G401.6 (cell line): ENCODE results near the gene IL31RA.

Experiments used
- FAIRE-seq: peaks from 2 replicates; lab custom pipeline; 2012; peaks lifted over from hg19 to GRCh38; lab: Jason Lieb, UNC

Gene IL31RA

GRCh38 chr5:55903121-55903701, 52.1 kb downstream of the IL31RA start:
- FAIRE-seq: no peak

GRCh38 chr5:55904152-55904551, 53.0 kb downstream of the IL31RA start:
- FAIRE-seq: no peak

GRCh38 chr5:55905251-55905650, 54.1 kb downstream of the IL31RA start:
- FAIRE-seq: no peak

GRCh38 chr5:55907927-55908326, 56.8 kb downstream of the IL31RA start:
- FAIRE-seq: no peak

- FAIRE-seq: no peak
Measured at GRCh38 chr5:55908804-55909203, 57.6 kb downstream of the IL31RA start.

GRCh38 chr5:55911784-55912653, 60.9 kb downstream of the IL31RA start:
- FAIRE-seq: no peak

- FAIRE-seq: no peak
Measured at GRCh38 chr5:55913466-55914413, 62.6 kb downstream of the IL31RA start.

- no peak for FAIRE-seq
Measured at GRCh38 chr5:55914971-55915370, 63.8 kb downstream of the IL31RA start.

GRCh38 chr5:55915783-55916182, 64.6 kb downstream of the IL31RA start:
- FAIRE-seq: no peak

GRCh38 chr5:55916986-55917385, 65.8 kb downstream of the IL31RA start:
- FAIRE-seq: no peak

GRCh38 chr5:55917402-55918086, 66.4 kb downstream of the IL31RA start:
- no peak for FAIRE-seq

GRCh38 chr5:55918087-55919035, 67.2 kb downstream of the IL31RA start:
- no peak for FAIRE-seq

- FAIRE-seq: no peak
Measured at GRCh38 chr5:55919625-55920024, 68.5 kb downstream of the IL31RA start.

GRCh38 chr5:55920784-55921183, 69.6 kb downstream of the IL31RA start:
- no peak for FAIRE-seq

- FAIRE-seq: no peak
Measured at GRCh38 chr5:55921617-55922016, 70.5 kb downstream of the IL31RA start.

- FAIRE-seq: no peak
Measured at GRCh38 chr5:55923177-55923771, 72.1 kb downstream of the IL31RA start.

- no peak for FAIRE-seq
Measured at GRCh38 chr5:55923865-55924500, 72.8 kb downstream of the IL31RA start.

GRCh38 chr5:55924744-55925143, 73.6 kb downstream of the IL31RA start:
- FAIRE-seq: no peak

- no peak for FAIRE-seq
Measured at GRCh38 chr5:55925181-55925580, 74.0 kb downstream of the IL31RA start.

GRCh38 chr5:55925712-55926111, 74.6 kb downstream of the IL31RA start:
- FAIRE-seq: no peak
